Measurements from ENCODE around the gene ATXN7. TPM values are rescaled to one million over a fixed set of nuclear protein-coding genes. Genes with fewer than 3 reads are reported as not detected.

The ATXN7 gene
- total RNA-seq, 1 experiment from 2014 or later, result 27.5 TPM

- TF ChIP-seq, protein P1, sequence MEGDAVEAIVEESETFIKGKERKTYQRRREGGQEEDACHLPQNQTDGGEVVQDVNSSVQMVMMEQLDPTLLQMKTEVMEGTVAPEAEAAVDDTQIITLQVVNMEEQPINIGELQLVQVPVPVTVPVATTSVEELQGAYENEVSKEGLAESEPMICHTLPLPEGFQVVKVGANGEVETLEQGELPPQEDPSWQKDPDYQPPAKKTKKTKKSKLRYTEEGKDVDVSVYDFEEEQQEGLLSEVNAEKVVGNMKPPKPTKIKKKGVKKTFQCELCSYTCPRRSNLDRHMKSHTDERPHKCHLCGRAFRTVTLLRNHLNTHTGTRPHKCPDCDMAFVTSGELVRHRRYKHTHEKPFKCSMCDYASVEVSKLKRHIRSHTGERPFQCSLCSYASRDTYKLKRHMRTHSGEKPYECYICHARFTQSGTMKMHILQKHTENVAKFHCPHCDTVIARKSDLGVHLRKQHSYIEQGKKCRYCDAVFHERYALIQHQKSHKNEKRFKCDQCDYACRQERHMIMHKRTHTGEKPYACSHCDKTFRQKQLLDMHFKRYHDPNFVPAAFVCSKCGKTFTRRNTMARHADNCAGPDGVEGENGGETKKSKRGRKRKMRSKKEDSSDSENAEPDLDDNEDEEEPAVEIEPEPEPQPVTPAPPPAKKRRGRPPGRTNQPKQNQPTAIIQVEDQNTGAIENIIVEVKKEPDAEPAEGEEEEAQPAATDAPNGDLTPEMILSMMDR (IDR thresholded peaks at IDR 0.05 in 2 of 3, conservative IDR thresholded peaks at IDR 0.05 in 1 of 3; ENCODE audit: borderline replicate concordance in 1 of 3, insufficient read depth in 1 of 3, low read depth in 2 of 3, low read length in 2 of 3), result no peak
- TF ChIP-seq CEBPB (IDR thresholded peaks at IDR 0.05; ENCODE audit: low read depth) (no peak), JUND (IDR thresholded peaks at IDR 0.05) (no peak)
- TF ChIP-seq, protein P2, sequence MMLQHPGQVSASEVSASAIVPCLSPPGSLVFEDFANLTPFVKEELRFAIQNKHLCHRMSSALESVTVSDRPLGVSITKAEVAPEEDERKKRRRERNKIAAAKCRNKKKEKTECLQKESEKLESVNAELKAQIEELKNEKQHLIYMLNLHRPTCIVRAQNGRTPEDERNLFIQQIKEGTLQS (IDR thresholded peaks at IDR 0.05), result no peak
These were observed 136.9 kb downstream of the ATXN7 start (continued) for GRCh38 chr3:64000453-64001055.

DNA sequence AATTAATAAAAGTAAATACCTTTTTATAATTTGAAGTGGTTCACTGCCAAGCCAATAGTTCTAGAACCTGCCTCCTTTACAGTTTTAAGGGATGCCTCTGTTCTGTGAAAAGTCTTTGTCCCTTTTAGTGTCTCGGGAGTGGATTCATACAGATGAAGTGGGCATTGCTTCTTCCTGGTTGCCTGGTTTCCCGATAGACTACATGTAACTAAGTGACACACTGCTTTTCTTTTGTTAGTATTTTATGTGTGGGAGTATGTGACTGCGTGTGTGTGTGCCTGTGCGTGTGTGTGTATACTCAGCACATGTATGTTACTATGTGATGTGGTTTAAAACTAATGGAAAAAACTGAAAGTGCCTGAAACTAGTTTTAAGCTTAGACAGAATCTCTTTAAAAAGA, 138.6 kb downstream of the ATXN7 start:
- no peak for ATAC-seq
- peaks cover 18 to 20% of the 10 kb centered on the region in 2 experiments; a peak in 3 of 4 replicates for H3K36me3 ChIP-seq (ENCODE audit: control insufficient read depth in 1 of 2, insufficient read depth in 2 of 2, low read length in 2 of 2)
- TF ChIP-seq POLR2AphosphoS5 (IDR thresholded peaks at IDR 0.05; ENCODE audit: low read depth, low read length), result no peak
- no peak for TF ChIP-seq TCF7L2 (IDR thresholded peaks at IDR 0.05; ENCODE audit: borderline replicate concordance, extremely low read depth, insufficient read depth, insufficient read length)
- no peak for TF ChIP-seq FOSL1 (IDR thresholded peaks at IDR 0.05; ENCODE audit: low read depth)
- TF ChIP-seq, protein P3, sequence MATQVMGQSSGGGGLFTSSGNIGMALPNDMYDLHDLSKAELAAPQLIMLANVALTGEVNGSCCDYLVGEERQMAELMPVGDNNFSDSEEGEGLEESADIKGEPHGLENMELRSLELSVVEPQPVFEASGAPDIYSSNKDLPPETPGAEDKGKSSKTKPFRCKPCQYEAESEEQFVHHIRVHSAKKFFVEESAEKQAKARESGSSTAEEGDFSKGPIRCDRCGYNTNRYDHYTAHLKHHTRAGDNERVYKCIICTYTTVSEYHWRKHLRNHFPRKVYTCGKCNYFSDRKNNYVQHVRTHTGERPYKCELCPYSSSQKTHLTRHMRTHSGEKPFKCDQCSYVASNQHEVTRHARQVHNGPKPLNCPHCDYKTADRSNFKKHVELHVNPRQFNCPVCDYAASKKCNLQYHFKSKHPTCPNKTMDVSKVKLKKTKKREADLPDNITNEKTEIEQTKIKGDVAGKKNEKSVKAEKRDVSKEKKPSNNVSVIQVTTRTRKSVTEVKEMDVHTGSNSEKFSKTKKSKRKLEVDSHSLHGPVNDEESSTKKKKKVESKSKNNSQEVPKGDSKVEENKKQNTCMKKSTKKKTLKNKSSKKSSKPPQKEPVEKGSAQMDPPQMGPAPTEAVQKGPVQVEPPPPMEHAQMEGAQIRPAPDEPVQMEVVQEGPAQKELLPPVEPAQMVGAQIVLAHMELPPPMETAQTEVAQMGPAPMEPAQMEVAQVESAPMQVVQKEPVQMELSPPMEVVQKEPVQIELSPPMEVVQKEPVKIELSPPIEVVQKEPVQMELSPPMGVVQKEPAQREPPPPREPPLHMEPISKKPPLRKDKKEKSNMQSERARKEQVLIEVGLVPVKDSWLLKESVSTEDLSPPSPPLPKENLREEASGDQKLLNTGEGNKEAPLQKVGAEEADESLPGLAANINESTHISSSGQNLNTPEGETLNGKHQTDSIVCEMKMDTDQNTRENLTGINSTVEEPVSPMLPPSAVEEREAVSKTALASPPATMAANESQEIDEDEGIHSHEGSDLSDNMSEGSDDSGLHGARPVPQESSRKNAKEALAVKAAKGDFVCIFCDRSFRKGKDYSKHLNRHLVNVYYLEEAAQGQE (IDR thresholded peaks at IDR 0.05; ENCODE audit: low read depth), result no peak
- TF ChIP-seq CEBPB (IDR thresholded peaks at IDR 0.05; ENCODE audit: low read depth), result no peak
- TF ChIP-seq EGR1 (IDR thresholded peaks at IDR 0.05; ENCODE audit: low read depth), result no peak
- no peak for TF ChIP-seq SRF (IDR thresholded peaks at IDR 0.05; ENCODE audit: low read depth)
- no peak for TF ChIP-seq ZBTB33 (IDR thresholded peaks at IDR 0.05; ENCODE audit: extremely low read depth, insufficient replicate concordance, low read length)
- no peak for TF ChIP-seq EZH2 (IDR thresholded peaks at IDR 0.05)
- no peak for TF ChIP-seq ZNF274 (IDR thresholded peaks at IDR 0.05; ENCODE audit: low read depth, low read length)
- TF ChIP-seq, protein P2 (IDR thresholded peaks at IDR 0.05), result no peak
- TF ChIP-seq RAD21 (IDR thresholded peaks at IDR 0.05; ENCODE audit: low read depth), result no peak
- no peak for TF ChIP-seq SIN3A (IDR thresholded peaks at IDR 0.05; ENCODE audit: low read depth)
- TF ChIP-seq JUND (IDR thresholded peaks at IDR 0.05), result no peak
- TF ChIP-seq, protein P4, sequence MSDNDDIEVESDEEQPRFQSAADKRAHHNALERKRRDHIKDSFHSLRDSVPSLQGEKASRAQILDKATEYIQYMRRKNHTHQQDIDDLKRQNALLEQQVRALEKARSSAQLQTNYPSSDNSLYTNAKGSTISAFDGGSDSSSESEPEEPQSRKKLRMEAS (IDR thresholded peaks at IDR 0.05), result no peak
- no peak for TF ChIP-seq CBX3 (IDR thresholded peaks at IDR 0.05; ENCODE audit: low read depth)

More for the DNA sequence above, 138.6 kb downstream of the ATXN7 start:
- Histone ChIP-seq H2AFZ (ENCODE audit: low read depth, low read length, poor library complexity, severe bottlenecking) (no peak overlapping the region), H3K27ac (ENCODE audit: low read depth, low read length) (no peak overlapping the region), H3K9ac (ENCODE audit: low read length) (no peak overlapping the region), H3K4me2 (ENCODE audit: low read length) (no peak overlapping the region), H3K9me2 (ENCODE audit: insufficient read depth) (no peaks in the 10 kb centered on the region), H3K27me3 (ENCODE audit: insufficient read depth, low read length) (no peaks in the 10 kb centered on the region), H3K4me1 (ENCODE audit: control insufficient read depth in 1 of 2, insufficient read depth in 2 of 2, low read length in 2 of 2) (no peaks in the 10 kb centered on the region), H3K9me3 (ENCODE audit: control insufficient read depth in 1 of 2, insufficient read depth in 1 of 2, low read depth in 1 of 2, low read length in 2 of 2) (no peaks in the 10 kb centered on the region), H3K79me2 (ENCODE audit: insufficient read depth, low read length) (0 out of 2 replicates have a peak, but pooled peaks cover 4% of the 10 kb centered on the region), H4K20me1 (ENCODE audit: insufficient read depth) (no peaks in the 10 kb centered on the region; the same call in 1 of the 2 replicates), H3K4me3 (replicated peaks in 1 of 2; ENCODE audit: low read depth in 1 of 2, low read length in 2 of 2) (no peak overlapping the region)
- ChIA-PET CTCF (no interaction called here), POLR2A (no interaction called here), RAD21 (ENCODE audit: low non-redundant PET in 1 of 2, low total read pairs in 2 of 2, uncharacterized antibody in 2 of 2, unreplicated experiment in 2 of 2) (no interaction called here)
- intact Hi-C loops (cut with micrococcal nuclease), result no loop called here
- no TSS peak for BruUV-seq (replicated peaks)
- no peak for DNase-seq (ENCODE audit: low read depth, low spot score)

Measured in HCT116 (cell line).